ENCODE data around the gene SEPTIN7.

The SEPTIN7 gene

GRCh38 chr7:35804231-35804970 is 3.5 kb downstream of the SEPTIN7 start:
- TF ChIP-seq CTCF (IDR thresholded peaks at IDR 0.05; ENCODE audit: low read depth, low read length) = no peak
- TF ChIP-seq EZH2phosphoT487 (IDR thresholded peaks at IDR 0.05; ENCODE audit: low read depth) = no peak
- H3K4me3 ChIP-seq (ENCODE audit: low read length) = no peak overlapping the region
- no peaks in the 10 kb centered on the region for H3K27me3 ChIP-seq (ENCODE audit: low read depth, low read length)
- no peak overlapping the region for H2AFZ ChIP-seq (ENCODE audit: low read depth, low read length)
- H4K20me1 ChIP-seq (ENCODE audit: insufficient read depth, low read length) = peaks cover 70% of the 10 kb centered on the region
- H3K4me2 ChIP-seq (ENCODE audit: low read length) = no peak overlapping the region
- no peak overlapping the region for H3K27ac ChIP-seq (ENCODE audit: low read length)
- H3K36me3 ChIP-seq (replicated peaks; ENCODE audit: low read depth, low read length) = peaks cover 13% of the 10 kb centered on the region
- H3K4me1 ChIP-seq (ENCODE audit: low read length) = peaks cover 17% of the 10 kb centered on the region
- no peaks in the 10 kb centered on the region for H3K9me3 ChIP-seq (ENCODE audit: insufficient read depth, low read length)
- H3K9ac ChIP-seq (ENCODE audit: low read length) = no peak overlapping the region
- peaks cover 83% of the 10 kb centered on the region for H3K79me2 ChIP-seq (ENCODE audit: low read length)

GRCh38 chr7:35805876-35806275 is 5.0 kb downstream of the SEPTIN7 start:
- Histone ChIP-seq H3K4me2 (ENCODE audit: low read length) (no peak overlapping the region), H3K27ac (ENCODE audit: low read length) (no peak overlapping the region), H3K79me2 (ENCODE audit: low read length) (peaks cover 98% of the 10 kb centered on the region), H3K9me3 (ENCODE audit: insufficient read depth, low read length) (no peaks in the 10 kb centered on the region), H3K4me3 (ENCODE audit: low read length) (no peak overlapping the region), H3K27me3 (ENCODE audit: low read depth, low read length) (no peaks in the 10 kb centered on the region), H3K4me1 (ENCODE audit: low read length) (peaks cover 15% of the 10 kb centered on the region), H4K20me1 (ENCODE audit: insufficient read depth, low read length) (peaks cover 85% of the 10 kb centered on the region), H3K9ac (ENCODE audit: low read length) (no peak overlapping the region), H3K36me3 (replicated peaks; ENCODE audit: low read depth, low read length) (peaks cover 15% of the 10 kb centered on the region), H2AFZ (ENCODE audit: low read depth, low read length) (no peak overlapping the region)
- no peak for TF ChIP-seq EZH2phosphoT487 (IDR thresholded peaks at IDR 0.05; ENCODE audit: low read depth)
- no peak for TF ChIP-seq CTCF (IDR thresholded peaks at IDR 0.05; ENCODE audit: low read depth, low read length)

- Histone ChIP-seq H2AFZ (ENCODE audit: low read depth, low read length) (no peak overlapping the region), H3K9me3 (ENCODE audit: insufficient read depth, low read length) (peaks cover 9% of the 10 kb centered on the region; the same call in 1 of the 2 replicates), H3K4me3 (ENCODE audit: low read length) (no peak overlapping the region), H3K4me1 (ENCODE audit: low read length) (0 out of 2 replicates have a peak, but pooled peaks cover 3% of the 10 kb centered on the region), H3K79me2 (ENCODE audit: low read length) (peaks cover 100% of the 10 kb centered on the region), H3K36me3 (replicated peaks; ENCODE audit: low read depth, low read length) (peaks cover 40% of the 10 kb centered on the region), H3K27ac (ENCODE audit: low read length) (no peak overlapping the region), H3K27me3 (ENCODE audit: low read depth, low read length) (no peaks in the 10 kb centered on the region), H4K20me1 (ENCODE audit: insufficient read depth, low read length) (peaks cover 98% of the 10 kb centered on the region), H3K4me2 (ENCODE audit: low read length) (no peak overlapping the region), H3K9ac (ENCODE audit: low read length) (no peak overlapping the region)
- TF ChIP-seq EZH2phosphoT487 (IDR thresholded peaks at IDR 0.05; ENCODE audit: low read depth) (no peak), CTCF (IDR thresholded peaks at IDR 0.05; ENCODE audit: low read depth, low read length) (no peak)
Measured at GRCh38 chr7:35816514-35816913, 15.7 kb downstream of the SEPTIN7 start.

GRCh38 chr7:35817181-35817580 is 16.3 kb downstream of the SEPTIN7 start:
- Histone ChIP-seq H4K20me1 (ENCODE audit: insufficient read depth, low read length) (peaks cover 96% of the 10 kb centered on the region), H3K4me1 (ENCODE audit: low read length) (0 out of 2 replicates have a peak, but pooled peaks cover 3% of the 10 kb centered on the region), H3K27me3 (ENCODE audit: low read depth, low read length) (no peaks in the 10 kb centered on the region), H3K36me3 (replicated peaks; ENCODE audit: low read depth, low read length) (peaks cover 40% of the 10 kb centered on the region), H3K4me2 (ENCODE audit: low read length) (no peak overlapping the region), H3K9ac (ENCODE audit: low read length) (no peak overlapping the region), H2AFZ (ENCODE audit: low read depth, low read length) (no peak overlapping the region), H3K27ac (ENCODE audit: low read length) (no peak overlapping the region), H3K79me2 (ENCODE audit: low read length) (peaks cover 100% of the 10 kb centered on the region), H3K4me3 (ENCODE audit: low read length) (no peak overlapping the region), H3K9me3 (ENCODE audit: insufficient read depth, low read length) (peaks cover 9% of the 10 kb centered on the region; the same call in 1 of the 2 replicates)
- TF ChIP-seq EZH2phosphoT487 (IDR thresholded peaks at IDR 0.05; ENCODE audit: low read depth) (no peak), CTCF (IDR thresholded peaks at IDR 0.05; ENCODE audit: low read depth, low read length) (no peak)

Measured in OCI-LY3 (cell line).